GM18861 (cell line): ENCODE data around the gene LTK.
"Not testable (repeated sequence)": the region's sequence is repeated elsewhere in the genome, so short reads cannot be mapped to it uniquely, and the experiment has no call there.

Source experiments
- ATAC-seq: cut with Tn5 transposase; IDR thresholded peaks from one replicate; pipeline ENCODE4 v1.9.1; 2021; ENCODE audit not compliant: unreplicated experiment

The LTK gene

DNA sequence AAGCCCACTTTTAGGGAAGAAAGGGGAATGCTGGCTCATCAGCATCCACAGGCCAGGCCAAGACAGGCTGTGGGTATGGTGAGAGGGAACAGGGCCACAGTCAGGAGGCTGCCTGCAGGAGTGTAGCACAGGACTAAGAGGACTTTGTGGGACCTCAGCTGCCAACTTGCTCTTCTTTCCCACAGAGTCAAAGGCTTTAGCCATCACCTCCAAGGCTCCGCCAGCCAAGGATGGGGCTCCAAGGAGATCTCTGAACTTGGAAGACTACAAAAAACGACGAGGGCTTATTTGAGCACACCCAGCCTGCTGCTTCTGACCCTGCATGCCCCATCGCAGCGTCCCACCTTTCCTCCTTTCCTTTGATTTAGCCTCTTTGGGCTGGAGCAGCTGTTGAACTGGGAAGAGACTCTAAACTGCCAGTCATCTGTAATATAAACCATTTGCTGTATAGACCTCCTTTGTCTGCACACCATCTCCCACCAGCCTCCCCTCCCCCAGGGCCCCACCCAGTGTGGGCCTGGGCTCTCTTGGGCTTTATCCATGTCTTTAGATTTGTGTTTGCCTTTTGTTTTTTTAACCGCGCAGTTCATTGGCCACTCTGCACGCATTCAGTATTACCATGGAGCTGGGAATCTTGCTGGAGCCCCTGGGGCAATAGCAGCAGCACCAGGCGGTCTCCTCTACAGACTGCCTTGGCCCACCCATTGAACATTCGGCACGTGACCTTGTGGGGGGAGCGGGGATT lies 33.1 kb downstream of the LTK start:
- ATAC-seq = no peak

DNA sequence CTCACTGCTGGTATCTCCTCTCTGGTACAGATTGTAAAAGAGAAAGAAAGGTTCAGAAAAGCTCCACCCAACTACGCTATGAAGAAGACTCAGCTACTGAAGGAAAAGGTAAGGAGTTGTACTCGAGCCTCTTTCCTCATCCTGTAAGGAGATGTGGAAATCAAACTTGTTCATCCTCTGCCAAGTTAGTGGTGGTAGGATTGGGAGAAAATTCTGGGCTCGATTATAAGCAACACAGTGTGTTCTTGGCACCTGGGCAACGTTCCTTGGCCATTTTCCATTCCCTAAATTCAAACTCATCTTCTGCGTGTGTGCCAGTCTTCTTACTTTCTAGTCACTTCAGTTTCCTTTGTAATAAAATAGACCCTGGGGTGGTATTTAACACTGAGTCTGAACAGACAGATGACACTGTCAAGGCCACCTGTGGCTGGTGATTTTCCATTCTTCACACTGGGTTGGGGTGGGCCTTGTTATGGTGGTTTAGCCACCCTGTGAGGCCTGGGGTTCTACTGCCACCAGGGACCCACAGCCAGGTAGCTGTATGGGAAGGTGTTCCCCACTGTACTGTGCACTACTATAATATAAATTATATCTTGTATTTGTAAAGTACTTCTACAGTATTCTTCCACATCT lies 37.1 kb downstream of the LTK start:
- no peak for ATAC-seq

DNA sequence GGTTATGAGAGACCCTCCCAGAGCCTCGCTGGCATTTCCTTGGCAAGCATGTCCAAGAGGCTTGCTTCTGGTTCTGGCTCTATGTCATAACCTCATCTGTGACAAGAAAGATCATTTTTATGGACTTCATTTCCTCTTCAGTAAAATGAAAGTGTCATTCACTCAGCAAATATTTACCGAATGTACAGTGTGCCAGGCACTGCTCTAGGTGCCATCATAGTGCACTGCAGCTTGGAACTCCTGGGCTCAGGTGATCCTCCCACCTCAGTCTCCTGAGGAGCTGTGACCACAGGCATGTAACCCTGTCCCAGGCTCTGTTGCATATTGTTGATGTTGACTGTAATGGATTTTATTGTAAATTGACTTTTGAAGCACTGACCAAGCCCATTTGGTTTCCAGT lies 38.7 kb downstream of the LTK start:
- no peak for ATAC-seq

DNA sequence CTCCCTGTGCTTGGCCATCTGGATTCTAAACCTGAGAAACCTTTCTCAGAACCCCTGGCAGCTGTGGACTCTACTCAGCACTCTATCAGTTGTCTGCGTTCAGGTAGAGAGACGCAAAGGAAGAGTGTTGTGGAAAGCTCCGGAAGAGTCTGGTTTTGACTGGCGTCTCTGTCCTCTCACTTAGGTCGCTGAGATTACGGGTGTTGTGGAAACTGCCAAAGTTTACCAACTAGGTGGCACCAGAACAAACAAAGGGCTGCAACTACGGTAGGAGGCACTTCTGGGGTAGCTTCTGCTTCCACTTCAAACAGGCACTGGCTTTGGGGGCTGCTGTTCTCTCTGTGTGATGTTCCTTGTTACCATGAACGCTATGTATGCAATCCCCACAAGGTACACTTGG lies 39.2 kb downstream of the LTK start:
- no peak for ATAC-seq

DNA sequence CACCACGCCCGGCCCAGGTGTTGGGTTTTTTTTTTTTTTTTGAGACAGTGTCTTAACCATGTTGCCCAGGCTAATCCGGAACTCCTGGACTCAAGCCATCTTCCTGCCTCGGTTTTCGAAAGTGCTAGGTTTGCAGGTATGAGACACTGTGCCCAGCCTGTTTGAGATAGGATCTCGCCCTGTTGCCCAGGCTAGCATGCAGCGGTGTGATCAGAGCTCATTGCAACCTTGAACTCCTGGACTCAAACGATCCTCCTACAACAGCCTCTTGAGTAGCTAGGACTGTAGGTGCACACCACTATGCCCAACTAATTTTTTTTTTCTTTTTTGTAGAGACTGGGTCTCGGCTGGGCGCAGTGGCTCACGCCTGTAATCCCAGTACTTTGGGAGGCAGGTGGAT lies 40.2 kb downstream of the LTK start:
- no peak for ATAC-seq

DNA sequence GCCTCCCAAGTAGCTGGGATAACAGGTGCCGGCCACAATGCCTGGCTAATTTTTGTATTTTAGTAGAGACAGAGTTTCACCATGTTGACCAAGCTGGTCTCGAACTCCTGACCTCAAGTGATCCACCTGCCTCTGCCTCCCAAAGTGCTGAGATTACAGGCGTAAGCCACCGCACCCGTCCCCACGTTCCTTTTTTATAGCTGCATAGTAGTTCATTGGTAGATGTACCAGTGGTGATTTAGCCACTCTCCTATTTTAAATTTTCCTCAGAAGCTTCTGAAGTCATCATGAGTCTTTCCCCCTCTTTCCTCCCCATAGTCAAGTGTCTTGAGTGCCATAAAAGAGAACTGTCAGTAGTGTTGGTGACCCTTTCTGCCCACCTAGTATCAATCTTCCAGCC lies 44.0 kb downstream of the LTK start:
- ATAC-seq = not testable (repeated sequence)

DNA sequence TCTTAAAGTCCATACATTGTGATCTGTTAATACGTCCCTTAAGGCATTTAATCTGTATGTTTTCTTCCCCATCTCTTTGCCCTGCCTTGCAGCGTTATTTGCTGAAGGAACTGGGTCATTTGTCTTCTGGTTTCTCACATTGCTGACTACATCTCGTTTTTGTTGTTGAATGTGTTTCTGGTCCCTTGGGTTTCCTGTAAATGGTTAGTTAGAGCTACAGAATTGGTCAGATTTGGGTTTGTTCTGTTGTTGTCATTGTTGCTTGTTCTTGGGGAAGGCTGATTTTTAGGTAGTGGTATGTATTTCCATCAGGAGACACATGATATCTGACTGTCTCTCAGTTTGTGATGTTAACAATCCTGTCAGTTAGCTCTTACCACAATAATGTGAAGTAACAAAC lies 46.9 kb downstream of the LTK start:
- no peak for ATAC-seq

DNA sequence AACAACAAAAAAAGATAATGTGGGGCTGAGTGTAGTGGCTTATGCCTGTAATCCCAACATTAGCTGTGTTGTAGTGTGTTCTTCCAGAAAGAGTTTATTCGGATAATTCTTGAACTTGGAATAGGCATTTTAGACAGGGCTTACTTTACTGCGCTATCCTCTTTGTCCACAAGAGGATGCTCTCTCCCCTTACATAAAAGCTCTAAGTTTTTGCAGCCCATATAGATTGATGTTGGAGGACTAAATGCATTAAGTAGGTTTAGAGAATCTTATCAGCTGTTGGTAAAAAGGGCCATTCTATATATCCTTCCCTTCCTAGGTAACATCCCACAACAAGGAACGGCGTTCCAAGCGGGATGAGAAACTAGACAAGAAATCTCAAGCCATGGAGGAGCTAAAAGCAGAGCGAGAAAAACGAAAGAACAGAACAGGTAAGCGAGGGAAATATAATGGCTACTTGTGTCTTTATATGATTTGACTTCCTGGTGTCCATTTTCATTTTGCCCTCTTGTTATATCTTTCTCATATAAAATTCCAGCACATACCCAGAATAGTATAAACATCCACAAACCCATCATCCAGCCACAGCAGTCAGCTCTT lies 47.7 kb downstream of the LTK start:
- no peak for ATAC-seq

DNA sequence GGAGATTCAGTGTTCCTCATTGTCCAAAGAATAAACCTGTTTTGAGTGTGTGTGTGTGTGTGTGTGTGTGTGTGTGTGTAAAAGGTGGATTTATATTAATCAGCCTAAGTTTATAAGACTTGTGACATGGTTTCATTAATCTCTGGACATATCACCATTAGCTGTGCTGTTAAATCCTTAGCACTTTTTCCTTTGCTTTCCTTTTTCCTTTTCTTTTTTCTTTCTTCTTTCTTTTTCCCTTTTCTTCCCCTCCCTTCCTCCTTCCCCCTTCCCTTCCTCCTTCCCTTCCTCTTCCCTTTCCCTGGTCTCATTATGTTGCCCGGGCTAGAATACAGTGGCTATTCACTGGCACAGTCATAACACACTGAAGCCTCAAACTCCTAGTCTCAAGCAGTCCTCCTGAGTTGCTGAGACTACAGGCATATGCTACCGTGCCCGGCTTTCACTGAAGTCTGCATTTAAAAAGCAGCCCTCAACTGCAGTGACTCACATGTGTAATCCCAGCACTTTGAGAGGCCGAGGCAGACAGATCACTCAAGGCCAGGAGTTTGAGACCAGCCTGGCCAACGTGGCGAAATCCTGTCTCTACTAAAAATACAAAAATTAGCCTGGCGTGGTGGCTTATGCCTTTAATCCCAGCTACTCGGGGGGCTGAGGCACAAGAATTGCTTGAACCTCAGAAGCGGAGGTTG lies 48.6 kb downstream of the LTK start:
- no peak for ATAC-seq

DNA sequence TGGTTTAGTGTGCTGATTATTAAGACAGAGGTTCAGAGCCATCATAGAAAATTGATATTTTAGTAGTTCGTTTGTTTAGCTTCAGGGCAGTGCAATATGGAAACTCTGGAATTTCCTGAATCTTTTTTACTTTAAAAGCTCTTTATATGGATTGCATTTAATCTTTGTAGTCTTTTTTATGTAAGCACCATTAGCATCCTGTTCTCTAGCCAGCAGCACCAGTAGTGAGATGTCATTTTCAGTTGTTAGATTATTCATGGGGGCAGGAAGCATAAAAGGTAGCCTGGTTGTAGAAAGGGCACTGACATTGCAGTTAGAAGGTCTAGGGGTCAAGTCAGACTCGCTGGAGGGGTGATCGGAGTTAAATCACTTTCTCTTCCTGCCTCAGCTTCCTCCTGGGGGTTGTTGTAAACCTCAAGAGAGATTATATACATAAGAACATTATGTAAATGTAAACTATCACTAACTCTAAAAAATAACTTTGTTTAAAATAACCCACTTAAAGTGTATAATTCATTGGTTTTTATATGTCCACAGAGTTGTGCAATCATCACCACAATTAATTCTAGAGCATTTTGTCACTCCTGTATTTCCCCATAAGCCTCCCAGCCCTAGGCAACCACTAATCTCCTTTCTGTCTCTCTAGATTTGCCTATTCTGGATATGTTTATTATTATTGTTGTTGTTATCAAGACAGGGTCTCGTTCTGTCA lies 51.4 kb downstream of the LTK start:
- ATAC-seq = no peak
